GM10847 (cell line): ENCODE results near the gene RNLS.

Source experiments
- POLR2A ChIP-seq: IDR thresholded peaks from 2 replicates; pipeline ENCODE4 v1.6.1; 2011; ENCODE audit not compliant: insufficient read length; ENCODE audit errors: extremely low read depth

The RNLS gene

DNA sequence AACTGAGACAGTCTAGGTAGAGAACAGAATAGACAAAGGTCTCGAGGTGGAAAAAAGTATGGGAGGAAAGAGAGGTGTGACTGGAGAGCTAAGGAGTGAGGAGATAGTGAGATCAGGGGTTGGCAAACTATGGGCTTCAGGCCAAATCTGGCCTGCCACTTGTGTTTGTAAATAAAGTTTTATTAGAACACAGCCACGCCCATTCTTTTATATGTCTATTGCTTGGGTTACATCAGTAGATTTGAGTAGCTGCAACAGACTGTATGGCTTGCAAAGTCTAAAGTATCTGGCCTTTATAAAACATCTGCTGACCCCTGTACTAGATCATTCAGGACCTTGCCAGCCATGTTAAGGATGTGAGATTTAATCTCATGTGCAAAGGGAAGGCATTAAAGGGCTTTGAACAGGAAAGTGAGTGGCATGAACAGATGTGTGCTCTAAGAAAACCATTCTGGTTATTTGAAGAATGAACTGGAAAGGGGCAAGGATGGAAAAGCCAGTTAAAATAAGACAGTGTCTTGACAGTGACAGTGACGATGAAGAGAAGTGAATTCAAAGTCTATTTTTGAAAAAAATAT lies 240.3 kb downstream of the RNLS start:
- no peak for TF ChIP-seq POLR2A

DNA sequence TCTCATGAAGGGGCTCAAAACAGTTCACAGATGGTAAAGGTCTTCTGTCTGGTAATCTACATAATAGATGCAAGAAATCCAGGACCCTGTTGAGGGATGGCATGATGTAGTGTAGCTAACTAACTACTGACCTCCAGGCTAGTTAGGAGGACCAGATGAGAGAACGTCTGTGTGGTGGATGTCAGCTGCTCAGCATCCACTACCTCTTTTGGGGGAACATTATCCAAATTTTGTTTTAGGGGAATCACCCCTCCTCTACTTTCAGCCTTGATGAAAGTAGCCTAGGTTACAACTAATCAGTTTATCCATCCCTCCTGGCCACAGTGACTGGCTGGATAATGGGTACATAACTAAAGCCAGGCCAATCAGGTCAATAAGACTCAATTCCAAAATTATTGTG lies 246.0 kb downstream of the RNLS start:
- no peak for TF ChIP-seq POLR2A

DNA sequence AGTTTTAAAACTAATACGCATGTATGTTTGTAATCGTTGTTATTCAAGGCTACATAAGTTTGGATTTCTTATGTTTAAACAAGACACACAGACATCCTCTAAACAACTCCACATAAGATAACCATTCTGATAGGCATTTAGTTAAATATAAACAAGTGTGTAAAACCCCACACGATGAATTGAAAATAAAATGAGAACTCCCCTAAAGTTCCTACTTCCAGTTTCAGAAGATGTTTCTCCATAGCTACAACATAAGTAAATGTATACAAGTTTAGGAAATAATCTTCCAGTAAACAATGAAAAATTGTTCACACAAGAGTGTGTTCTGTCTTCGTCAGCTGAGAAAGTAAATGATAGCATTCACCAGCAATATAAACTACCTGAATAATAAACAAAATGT lies 246.8 kb downstream of the RNLS start:
- no peak for TF ChIP-seq POLR2A

DNA sequence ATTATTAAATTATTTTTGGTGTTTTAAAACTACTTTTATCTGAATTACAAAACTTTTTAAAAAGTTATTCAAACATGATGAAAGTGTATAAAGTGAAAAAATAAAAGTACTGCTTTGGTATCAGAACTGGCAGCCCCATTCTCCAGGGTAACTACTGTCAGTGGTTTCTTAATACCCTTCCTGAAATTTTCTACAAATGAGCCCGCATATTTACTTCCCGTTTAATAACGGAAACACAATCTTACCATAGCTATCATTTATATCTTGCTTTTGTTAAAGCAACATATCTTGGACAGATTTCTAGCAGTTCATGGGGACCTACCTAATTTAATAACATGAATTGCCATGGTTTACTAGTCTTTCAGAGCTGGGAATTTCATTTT lies 249.9 kb downstream of the RNLS start:
- no peak for TF ChIP-seq POLR2A

DNA sequence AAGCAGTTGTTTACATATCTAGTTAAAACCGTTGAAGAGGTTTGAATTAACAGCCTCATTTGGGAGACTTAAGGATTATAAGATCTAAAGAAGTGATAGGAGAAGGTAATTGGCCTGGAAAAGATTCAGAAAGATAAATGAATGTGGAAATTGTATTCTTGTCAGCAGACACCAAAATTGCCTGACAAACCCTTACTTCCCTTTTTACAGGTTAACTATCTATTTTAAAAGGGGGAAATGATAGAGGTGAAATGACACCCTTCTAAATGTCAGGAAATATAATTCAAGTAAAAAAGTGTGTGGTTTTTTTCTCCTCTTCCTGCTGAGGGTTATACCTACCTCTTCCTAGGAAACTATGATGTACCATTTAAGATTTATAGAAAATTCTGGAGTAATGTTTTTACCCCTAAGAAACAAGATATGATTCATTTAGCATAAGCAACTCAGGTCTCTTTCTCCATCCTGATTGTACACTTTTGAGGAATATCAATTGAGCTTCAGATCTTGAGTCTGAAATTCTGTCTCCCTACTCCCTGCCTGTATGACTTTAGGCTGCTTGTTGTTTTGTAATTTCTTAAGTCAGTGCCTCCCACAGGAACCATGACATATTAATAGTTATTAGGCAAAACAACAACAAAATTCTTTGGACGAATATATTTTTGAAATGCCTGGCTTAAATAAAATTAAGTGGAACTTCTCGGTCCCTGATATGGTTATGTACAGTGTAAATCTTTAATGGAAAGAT lies 250.4 kb downstream of the RNLS start:
- no peak for TF ChIP-seq POLR2A

DNA sequence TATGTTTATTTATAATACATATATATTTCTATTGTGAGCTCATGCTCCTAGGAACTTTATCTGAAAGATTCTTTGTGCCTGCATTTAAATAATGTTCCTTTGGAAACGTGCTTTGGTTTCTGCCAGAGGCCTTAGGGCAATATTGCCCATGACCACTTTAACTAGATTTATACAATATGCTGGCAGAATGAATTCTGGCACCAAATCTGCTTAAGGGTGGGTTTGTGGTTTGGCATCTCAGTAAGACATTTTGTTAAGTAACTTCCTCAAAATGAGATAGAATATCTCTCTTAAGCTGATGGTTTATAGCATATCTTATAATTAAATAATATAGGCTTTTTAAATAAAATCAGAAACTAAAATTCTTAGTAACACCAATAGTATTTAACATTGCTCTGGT lies 252.9 kb downstream of the RNLS start:
- TF ChIP-seq POLR2A: no peak

DNA sequence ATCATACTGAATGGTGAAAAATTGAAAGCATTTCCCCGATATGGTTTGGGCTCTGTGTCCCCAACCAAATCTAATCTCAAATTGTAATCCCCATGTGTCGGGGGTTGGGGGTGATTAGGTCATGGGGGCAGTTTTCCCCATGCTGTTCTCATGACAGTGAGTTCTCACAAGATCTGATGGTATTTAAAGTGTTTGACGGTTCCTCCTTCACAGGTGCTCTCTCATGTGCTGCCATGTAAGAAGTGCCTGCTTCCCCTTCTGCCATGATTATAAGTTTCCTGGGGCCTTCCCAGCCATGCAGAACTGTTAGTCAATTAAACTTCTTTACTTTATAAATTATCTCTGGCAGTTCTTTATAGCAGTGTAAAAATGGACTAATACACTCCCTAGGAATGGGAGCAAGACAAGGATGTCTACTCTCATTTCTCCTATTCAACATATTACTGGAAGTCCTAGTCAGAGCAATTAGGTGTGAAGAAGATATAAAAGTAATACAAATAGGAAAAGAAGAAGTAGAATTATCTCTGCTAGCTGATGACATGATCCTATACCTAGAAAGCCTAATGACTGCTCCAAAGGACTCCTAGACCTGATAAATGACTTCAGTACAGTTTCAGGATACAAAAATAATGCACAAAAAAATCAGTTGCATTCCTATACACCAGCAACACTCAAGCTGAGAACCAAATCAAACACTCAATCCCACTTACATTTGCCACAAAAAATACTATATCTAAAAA lies 260.6 kb downstream of the RNLS start:
- TF ChIP-seq POLR2A: no peak

DNA sequence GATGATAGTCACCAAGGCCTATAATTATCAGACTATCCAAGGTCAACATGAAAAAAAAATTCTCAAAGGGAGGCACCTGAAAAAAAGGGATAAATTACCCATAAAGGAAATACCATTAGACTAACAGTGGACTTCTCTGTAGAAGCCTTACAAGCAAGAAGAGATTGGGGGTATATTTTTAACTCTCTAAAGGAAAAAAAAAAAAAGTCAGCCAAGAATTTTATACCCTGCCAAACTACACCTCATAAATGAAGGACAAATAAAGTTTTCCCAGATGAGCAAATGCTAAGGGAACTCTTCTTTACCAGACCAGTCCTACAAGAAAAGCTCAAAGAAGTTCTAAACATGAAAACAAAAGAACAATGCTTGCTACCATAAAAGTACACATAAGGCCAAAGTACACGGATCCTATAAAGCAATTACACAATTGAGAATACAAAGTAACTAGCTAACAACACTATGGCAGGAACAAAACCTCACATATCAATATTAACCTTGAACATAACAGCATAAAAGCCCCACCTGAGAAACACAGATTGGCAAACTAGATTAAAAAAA lies 263.1 kb downstream of the RNLS start:
- no peak for TF ChIP-seq POLR2A

DNA sequence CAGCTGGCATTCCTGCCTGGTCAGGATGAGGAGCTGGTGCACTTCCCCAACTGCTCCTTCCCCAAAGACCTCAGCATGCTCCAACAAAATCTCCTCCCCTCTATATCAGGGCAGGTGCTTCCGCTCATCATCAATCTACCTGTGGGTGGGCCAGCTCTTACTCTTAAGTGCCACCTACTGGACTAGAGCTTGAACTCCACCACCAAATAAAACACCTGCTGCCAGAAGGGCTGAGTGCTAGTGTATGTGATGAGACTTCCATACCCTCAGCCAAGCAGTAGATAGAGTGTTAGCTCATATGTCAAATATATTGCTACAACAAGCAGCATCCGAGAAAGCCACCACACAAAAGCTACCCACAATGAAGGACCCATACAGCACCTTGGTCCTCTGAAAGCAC lies 264.3 kb downstream of the RNLS start:
- no peak for TF ChIP-seq POLR2A

DNA sequence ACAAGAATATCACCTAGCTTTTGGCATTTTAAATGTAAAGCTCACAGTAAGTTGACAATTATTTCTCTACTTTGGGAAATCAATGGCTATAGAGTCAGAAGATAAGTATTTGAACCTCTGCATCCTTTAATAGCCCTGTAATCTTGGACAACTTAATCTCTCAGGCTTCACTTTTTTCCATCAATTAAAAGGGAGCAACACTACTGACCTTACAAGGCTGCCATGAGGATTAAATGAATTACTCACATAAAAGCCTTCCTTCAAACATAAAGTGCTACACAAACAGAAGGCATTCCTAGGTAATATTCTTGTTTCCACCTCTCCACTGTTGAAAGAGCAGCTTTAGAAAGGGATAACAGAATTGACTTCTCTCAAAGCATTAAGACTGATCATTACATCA lies 266.0 kb downstream of the RNLS start:
- TF ChIP-seq POLR2A: no peak

DNA sequence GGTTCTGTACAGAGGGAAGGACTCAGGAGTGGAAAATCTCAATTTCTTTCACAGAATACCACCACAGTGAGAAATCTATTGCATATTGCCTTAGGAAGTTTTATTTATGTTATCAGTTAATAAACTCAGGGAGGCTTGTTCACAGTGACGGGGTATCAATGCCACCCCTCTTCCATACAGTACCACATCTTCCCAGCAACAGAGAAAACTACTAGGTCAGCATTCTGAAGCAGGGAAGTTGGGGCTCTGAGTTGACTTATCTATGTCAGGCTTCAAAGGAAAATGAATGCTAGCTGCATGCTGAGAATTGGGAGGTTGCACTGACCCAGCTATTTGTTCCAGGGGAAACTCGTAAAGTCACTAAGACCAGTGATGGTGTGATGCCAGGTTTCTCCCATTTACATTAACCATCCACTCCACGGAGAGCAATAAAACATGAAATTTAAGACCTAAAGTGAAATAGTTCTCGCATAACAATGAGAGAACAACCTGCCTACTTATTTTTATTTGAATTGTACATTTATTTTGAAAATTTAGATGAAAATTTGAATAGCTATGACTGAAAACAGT lies 266.7 kb downstream of the RNLS start:
- TF ChIP-seq POLR2A: no peak

DNA sequence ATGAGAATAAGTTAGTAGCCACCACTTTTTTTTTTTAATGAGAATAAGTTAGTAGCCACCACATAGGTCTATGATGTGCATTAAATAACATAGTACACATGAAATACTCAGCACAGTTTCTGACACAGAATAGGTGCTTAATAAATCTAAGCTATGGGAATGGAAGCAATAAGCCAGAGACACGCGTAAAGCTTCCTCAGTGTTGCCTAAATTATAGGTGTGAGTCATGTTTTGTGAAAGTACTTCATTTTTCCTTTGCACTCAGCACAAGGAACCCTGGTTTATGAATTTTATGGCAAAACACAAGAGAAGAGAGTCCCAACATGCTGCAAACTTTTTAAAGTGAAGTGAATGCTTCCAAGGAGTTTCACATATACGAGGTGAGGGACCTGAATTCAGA lies 267.4 kb downstream of the RNLS start:
- TF ChIP-seq POLR2A: no peak

DNA sequence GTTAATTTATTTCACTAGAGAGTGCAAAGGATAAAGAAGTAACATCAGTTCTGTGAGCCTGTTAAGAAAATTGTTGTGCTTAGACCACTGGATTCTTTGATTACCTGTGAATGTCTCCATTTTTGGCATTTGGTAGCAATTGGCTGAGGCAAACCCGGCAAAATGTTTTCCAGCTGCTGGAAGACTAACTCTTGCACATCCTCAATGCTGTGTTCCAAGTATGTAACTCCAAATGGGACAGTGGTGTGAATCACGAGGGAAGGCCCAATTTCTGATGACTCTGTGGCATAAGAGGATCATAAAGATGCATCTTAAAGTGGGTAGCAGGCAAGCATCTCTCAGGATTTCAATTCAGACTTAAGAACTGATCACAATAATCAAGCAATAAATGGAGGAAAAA lies 268.8 kb downstream of the RNLS start:
- no peak for TF ChIP-seq POLR2A

DNA sequence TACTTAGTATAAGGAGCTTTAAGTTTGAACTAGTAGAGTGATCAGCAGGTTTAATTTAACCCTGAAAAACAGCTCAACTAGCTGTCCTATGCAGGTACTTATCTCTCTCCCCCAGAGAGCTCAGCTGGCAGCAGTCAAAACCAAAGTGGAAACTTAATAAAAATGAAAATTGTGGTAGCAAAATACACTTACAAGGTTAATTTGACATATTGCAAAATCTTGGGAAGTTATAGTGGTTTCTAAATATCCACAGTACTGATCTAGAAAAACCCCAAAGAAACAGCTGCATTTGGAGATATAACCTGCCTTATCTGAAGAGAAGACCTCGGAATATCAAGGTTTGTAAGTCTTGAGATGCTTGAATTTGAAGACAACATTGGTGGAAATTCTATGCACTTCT lies 269.2 kb downstream of the RNLS start:
- no peak for TF ChIP-seq POLR2A

DNA sequence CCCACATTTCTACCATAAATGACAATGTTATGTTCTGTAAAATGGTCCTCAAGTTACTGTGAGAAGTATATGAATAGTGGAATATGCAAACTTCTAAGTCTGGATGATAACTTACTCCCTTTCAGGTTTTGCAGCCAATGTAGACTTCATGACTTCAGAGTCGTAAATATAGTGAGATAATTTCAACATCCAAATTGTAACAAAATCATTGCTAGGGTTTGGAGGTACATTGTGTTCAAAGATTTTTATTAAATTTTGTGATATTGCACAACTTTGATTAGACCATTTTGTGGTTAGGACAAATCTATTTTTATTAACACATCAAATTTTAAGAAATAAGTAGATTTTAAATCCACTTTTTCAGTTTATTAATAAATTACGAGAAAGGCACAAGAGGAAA lies 270.3 kb downstream of the RNLS start:
- TF ChIP-seq POLR2A: no peak

DNA sequence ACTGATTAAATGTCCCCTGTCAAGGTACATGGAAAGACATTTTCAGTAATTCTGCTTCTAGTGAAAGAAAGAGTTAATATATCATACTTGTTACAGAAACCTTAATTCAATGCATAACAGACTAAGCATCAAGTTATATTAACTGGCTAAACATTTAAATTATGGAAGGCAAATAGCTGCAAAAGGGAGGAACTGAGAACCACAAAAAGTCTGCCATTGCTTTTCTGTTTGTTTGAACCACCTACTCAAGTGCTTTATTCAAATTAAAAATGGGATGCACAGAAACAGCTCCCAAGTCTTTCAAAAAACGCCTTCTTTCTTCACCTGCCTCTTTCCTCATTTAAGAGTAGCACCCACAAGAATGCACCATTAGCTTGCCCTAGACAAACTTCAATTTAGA lies 271.9 kb downstream of the RNLS start:
- TF ChIP-seq POLR2A: no peak
